Motor neuron (in vitro differentiated cells): Measurements from ENCODE around the gene NIN. TPM values are rescaled to one million over a fixed set of nuclear protein-coding genes. Genes with fewer than 3 reads are reported as not detected.
"Not testable (repeated sequence)": the region's sequence is repeated elsewhere in the genome, so short reads cannot be mapped to it uniquely, and the experiment has no call there.

ENCODE experiments used
- ATAC-seq, 8 experiments: fragments of 200-7000 bp; cut with Tn5 transposase; replicated peaks in 6 of 8; 2 replicates each; pipeline ENCODE4 v1.8.0; 2021; ENCODE audit warnings: mild to moderate bottlenecking in 8 of 8, moderate library complexity in 8 of 8
- H3K27ac ChIP-seq, 2 donors: fragments of 250-450 bp; sonication (Bioruptor Pico); 2 replicates each; pipeline ENCODE4 v1.9.0; 2021; ENCODE audit warnings: antibody characterized with exemption in 2 of 2, mild to moderate bottlenecking in 2 of 2, moderate library complexity in 1 of 2
- H3K4me1 ChIP-seq, 2 donors: fragments of 250-450 bp; sonication (Bioruptor Pico); replicated peaks in 1 of 2; 2 replicates each; pipeline ENCODE4 v1.6.1; 2021; ENCODE audit warnings: antibody characterized with exemption in 2 of 2, mild to moderate bottlenecking in 2 of 2, moderate library complexity in 1 of 2
- H3K4me3 ChIP-seq, 5 donors: fragments of 250-450 bp; sonication (Bioruptor Pico); 2 replicates each; pipeline ENCODE4 v1.9.0; 2021; ENCODE audit warnings: antibody characterized with exemption in 5 of 5, mild to moderate bottlenecking in 5 of 5, moderate library complexity in 4 of 5
- WGBS, 10 experiments: fragments of 450-650 bp; shearing (Covaris generic); methylation state at CpG; one replicate each; pipeline ENCODE4 v1.0.0; 2022; 5-methylcytosine and 5-hydroxymethylcytosine counted together
- in situ Hi-C, 9 experiments: fragments of 400-800 bp; cut with MboI; loops; one replicate each; pipeline ENCODE4 v1.15.0; 2021; ENCODE audit warnings: low sequenced_read_pairs in 9 of 9, low pct_unique_long_range_greater_than_20kb in 2 of 9; ENCODE audit not compliant: unreplicated experiment in 9 of 9
- total RNA-seq, 8 experiments: library from RNA; unstranded; fragments of 300-600 nt; gene quantifications; 2 replicates each; pipeline versions ENCODE4 v1.2.3 to v1.2.4, GENCODE V29; 2022

NIN gene
- total RNA-seq, 8 experiments from 2014 or later = 13.6 to 76.4 (median 31.3) TPM

- ATAC-seq = peak in 2 of 8 experiments; percentile 96
- no peak overlapping the region for H3K4me3 ChIP-seq
- WGBS, 10 experiments = 6 to 100% (median 86%) methylated on average over 1 to 3 of the region's 3 CpGs
- H3K4me1 ChIP-seq = no peaks in the 10 kb centered on the region
- in situ Hi-C loops = no loop called here
- no peak overlapping the region for H3K27ac ChIP-seq
Observed at GRCh38 chr14:50726372-50727107, 104.4 kb downstream of the NIN start.

- WGBS, 10 experiments = 42 to 100% (median 81%) methylated on average over 2 to 5 of the region's 5 CpGs
- H3K27ac ChIP-seq = no peak overlapping the region
- H3K4me3 ChIP-seq = no peak overlapping the region
- in situ Hi-C loops = no loop called here
- H3K4me1 ChIP-seq = no peaks in the 10 kb centered on the region
- no peak for ATAC-seq
Observed at GRCh38 chr14:50725761-50726160, 105.2 kb downstream of the NIN start.

GRCh38 chr14:50719911-50720759, 110.8 kb downstream of the NIN start:
- H3K4me3 ChIP-seq = no peak overlapping the region
- in situ Hi-C loops = no loop called here
- WGBS, 10 experiments = 17 to 100% (median 92%) methylated on average over 1 of the region's 1 CpG; no CpG with 5 or more reads in 2 of the 10 experiments
- peak in 1 of 8 experiments; percentile 19 for ATAC-seq
- no peaks in the 10 kb centered on the region for H3K4me1 ChIP-seq
- H3K27ac ChIP-seq = no peak overlapping the region

GRCh38 chr14:50718949-50719348, 112.0 kb downstream of the NIN start:
- H3K27ac ChIP-seq = no peak overlapping the region
- 71 to 100% (median 83%) methylated on average over 1 of the region's 1 CpG; no CpG with 5 or more reads in 6 of the 10 experiments for WGBS, 10 experiments
- no peak for ATAC-seq
- no peaks in the 10 kb centered on the region for H3K4me1 ChIP-seq
- H3K4me3 ChIP-seq = no peak overlapping the region
- in situ Hi-C loops = no loop called here

- WGBS, 10 experiments = 63 to 83% (median 68%) methylated on average over 2 to 7 of the region's 7 CpGs
- ATAC-seq = no peak
- H3K4me3 ChIP-seq = no peak overlapping the region
Observed at GRCh38 chr14:50717811-50718210, 113.2 kb downstream of the NIN start.

GRCh38 chr14:50714450-50715073, 116.4 kb downstream of the NIN start:
- ATAC-seq = peak in 3 of 8 experiments; percentile 69 to 82 (median 80)
- Histone ChIP-seq H3K4me1 (no peaks in the 10 kb centered on the region), H3K4me3 (no peak overlapping the region), H3K27ac (no peak overlapping the region)
- 0 to 100% (median 82%) methylated on average over 1 to 2 of the region's 2 CpGs for WGBS, 10 experiments
- in situ Hi-C loops = no loop called here

More at GRCh38 chr14:50717811-50718210, 113.2 kb downstream of the NIN start:
- no peaks in the 10 kb centered on the region for H3K4me1 ChIP-seq
- in situ Hi-C loops = no loop called here
- H3K27ac ChIP-seq = no peak overlapping the region

GRCh38 chr14:50711043-50711442, 119.9 kb downstream of the NIN start:
- H3K27ac ChIP-seq = no peak overlapping the region
- no peak for ATAC-seq
- no peaks in the 10 kb centered on the region for H3K4me1 ChIP-seq
- in situ Hi-C loops = no loop called here
- WGBS, 10 experiments = 60 to 100% (median 100%) methylated on average over 1 to 3 of the region's 3 CpGs; no CpG with 5 or more reads in 2 of the 10 experiments
- no peak overlapping the region for H3K4me3 ChIP-seq

- ATAC-seq = no peak
- H3K4me1 ChIP-seq = no peaks in the 10 kb centered on the region
- no peak overlapping the region for H3K27ac ChIP-seq
- in situ Hi-C loops = no loop called here
- 87 to 96% (median 93%) methylated on average over 3 to 14 of the region's 22 CpGs; no CpG with 5 or more reads in 3 of the 10 experiments for WGBS, 10 experiments
- H3K4me3 ChIP-seq = no peak overlapping the region
Observed at GRCh38 chr14:50705026-50705593, 125.9 kb downstream of the NIN start.

- Histone ChIP-seq H3K27ac (no peak overlapping the region), H3K4me1 (no peaks in the 10 kb centered on the region), H3K4me3 (no peak overlapping the region)
- in situ Hi-C loops = no loop called here
- ATAC-seq = no peak
- 94 to 95% methylated on average over 11 of the region's 26 CpGs; no CpG with 5 or more reads in 8 of the 10 experiments for WGBS, 10 experiments
Observed at GRCh38 chr14:50704454-50705010, 126.4 kb downstream of the NIN start.

GRCh38 chr14:50697659-50698290, 133.2 kb downstream of the NIN start:
- Histone ChIP-seq H3K4me3 (no peak overlapping the region), H3K4me1 (no peaks in the 10 kb centered on the region), H3K27ac (no peak overlapping the region)
- no peak for ATAC-seq
- 62 to 100% (median 72%) methylated on average over 2 to 4 of the region's 4 CpGs; no CpG with 5 or more reads in 2 of the 10 experiments for WGBS, 10 experiments
- in situ Hi-C loops = no loop called here

GRCh38 chr14:50694260-50694659, 136.7 kb downstream of the NIN start:
- H3K4me3 ChIP-seq, H3K27ac ChIP-seq, H3K4me1 ChIP-seq, ATAC-seq, in situ Hi-C loops: not testable (repeated sequence)
- WGBS, 10 experiments = 80 to 100% (median 88%) methylated on average over 1 to 3 of the region's 3 CpGs; no CpG with 5 or more reads in 4 of the 10 experiments

GRCh38 chr14:50688875-50689274, 142.1 kb downstream of the NIN start:
- 80% methylated on average over 1 of the region's 1 CpG; no CpG with 5 or more reads in 9 of the 10 experiments for WGBS, 10 experiments
- no peak for ATAC-seq
- Histone ChIP-seq H3K4me3 (no peak overlapping the region), H3K4me1 (no peaks in the 10 kb centered on the region), H3K27ac (no peak overlapping the region)
- in situ Hi-C loops = no loop called here
